Dermis microvascular lymphatic vessel endothelial cell (primary cell): ENCODE data around the gene SPATA22. TPM values are rescaled to one million over a fixed set of nuclear protein-coding genes. Genes with fewer than 3 reads are reported as not detected.

Source experiments
- total RNA-seq: library from RNA; depleted of rRNA; stranded (reverse); fragments of >200 nt; gene quantifications from 2 replicates; pipeline ENCODE4 v1.2.1, GENCODE V29; 2014

SPATA22 gene
- total RNA-seq, 1 donor from 2014 or later = 1.7 TPM

Other genes starting within 250 kb of the SPATA22 start
- gene OR3A1, start 173.5 kb downstream of the SPATA22 start, total RNA-seq = not detected in 2 replicates
- not detected in 2 replicates for gene OR3A2, start 85.5 kb downstream of the SPATA22 start, total RNA-seq
- not detected in 2 replicates for gene OR1E1, start 73.4 kb downstream of the SPATA22 start, total RNA-seq
- gene OR3A3, start 60.4 kb downstream of the SPATA22 start, total RNA-seq = not detected in 2 replicates
- not detected in 2 replicates for gene OR1E2, start 38.0 kb downstream of the SPATA22 start, total RNA-seq
- gene ASPA, start 4.2 kb upstream of the SPATA22 start, total RNA-seq = 0.13 TPM in 1 of 2 replicates, not detected in the other
- gene TRPV3, start 86.0 kb upstream of the SPATA22 start, total RNA-seq = 0.13 TPM in 1 of 2 replicates, not detected in the other
- 0.51 and 0.76 TPM in 2 replicates for gene TRPV1, start 137.6 kb upstream of the SPATA22 start, total RNA-seq
- gene SHPK, start 164.4 kb upstream of the SPATA22 start, total RNA-seq = 11.2 and 19.2 TPM in 2 replicates
- gene CTNS, start 164.9 kb upstream of the SPATA22 start, total RNA-seq = 15.3 and 30.2 TPM in 2 replicates
- gene TAX1BP3, start 196.8 kb upstream of the SPATA22 start, total RNA-seq = 190 and 223 TPM in 2 replicates
- 18.4 and 19.8 TPM in 2 replicates for gene EMC6, start 197.0 kb upstream of the SPATA22 start, total RNA-seq
- 0.13 and 0.77 TPM in 2 replicates for gene P2RX5, start 224.3 kb upstream of the SPATA22 start, total RNA-seq